GM12878 (cell line): ENCODE data around the gene MTFP1. TPM values are rescaled to one million over a fixed set of nuclear protein-coding genes. Genes with fewer than 3 reads are reported as not detected.

Source experiments
- ASH2L ChIP-seq: fragments of 300-600, 200-600 bp; sonication (generic); IDR thresholded peaks from 2 replicates; pipeline ENCODE4 v1.6.1; 2017; ENCODE audit warnings: low read depth, mild to moderate bottlenecking, borderline replicate concordance
- ATF7 ChIP-seq: fragments of 450-650 bp; IDR thresholded peaks from 2 replicates; pipeline ENCODE4 v1.6.1; 2016; ENCODE audit warnings: low read depth, mild to moderate bottlenecking
- CBX5 ChIP-seq: sonication (generic); IDR thresholded peaks from 2 replicates; pipeline ENCODE4 v1.6.1; 2016; ENCODE audit warnings: low read depth, moderate library complexity, mild to moderate bottlenecking, inconsistent platforms
- FOS ChIP-seq: IDR thresholded peaks from 3 replicates; pipeline ENCODE4 v1.6.1; 2011; ENCODE audit warnings: borderline replicate concordance; ENCODE audit not compliant: insufficient read length; ENCODE audit errors: extremely low read depth
- HDGF ChIP-seq: fragments of 450-650 bp; IDR thresholded peaks from 2 replicates; pipeline ENCODE4 v1.6.1; 2016; ENCODE audit warnings: antibody characterized with exemption
- KDM1A ChIP-seq: fragments of 200-600 bp; sonication (generic); IDR thresholded peaks from 2 replicates; pipeline ENCODE4 v1.6.1; 2016; ENCODE audit warnings: borderline replicate concordance
- KLF5 ChIP-seq: fragments of 450-650 bp; IDR thresholded peaks from 2 replicates; pipeline ENCODE4 v1.6.1; 2014; ENCODE audit warnings: mild to moderate bottlenecking; ENCODE audit not compliant: partially characterized antibody
- LARP7 ChIP-seq: fragments of 450-650 bp; IDR thresholded peaks from 2 replicates; pipeline ENCODE4 v1.6.1; 2017; ENCODE audit warnings: mild to moderate bottlenecking
- NFIC ChIP-seq: IDR thresholded peaks from 2 replicates; pipeline ENCODE4 v1.6.1; 2012; ENCODE audit warnings: low read depth, mild to moderate bottlenecking, inconsistent platforms, low read length, moderate library complexity
- NR2F1 ChIP-seq: fragments of 450-650 bp; conservative IDR thresholded peaks from 2 replicates; pipeline ENCODE4 v1.6.1; 2017; ENCODE audit warnings: mild to moderate bottlenecking
- RAD21 ChIP-seq: IDR thresholded peaks from 2 replicates; pipeline ENCODE4 v1.6.1; 2011; ENCODE audit warnings: mild to moderate bottlenecking, low read depth, low read length, moderate library complexity; ENCODE audit not compliant: insufficient read depth
- RB1 ChIP-seq: fragments of 450-650 bp; formaldehyde crosslinking; IDR thresholded peaks from 2 replicates; pipeline ENCODE4 v1.6.1; 2017; ENCODE audit warnings: mild to moderate bottlenecking, borderline replicate concordance
- RCOR1 ChIP-seq: conservative IDR thresholded peaks from 2 replicates; pipeline ENCODE4 v1.6.1; 2012; ENCODE audit warnings: low read depth, low read length, improper control_type of control experiment
- RELA ChIP-seq: fragments of 450-650 bp; IDR thresholded peaks from 2 replicates; pipeline ENCODE4 v1.8.0; 2014; ENCODE audit warnings: borderline replicate concordance; ENCODE audit not compliant: partially characterized antibody
- STAT1 ChIP-seq: fragments of 450-650 bp; conservative IDR thresholded peaks from 2 replicates; pipeline ENCODE4 v1.6.1; 2014; ENCODE audit warnings: antibody characterized with exemption, mild to moderate bottlenecking
- TCF7 ChIP-seq: IDR thresholded peaks from 2 replicates; pipeline ENCODE4 v1.6.1; 2014; ENCODE audit warnings: antibody characterized with exemption, borderline replicate concordance
- ZNF217 ChIP-seq: fragments of 450-650 bp; IDR thresholded peaks from 2 replicates; pipeline ENCODE4 v1.6.1; 2017; ENCODE audit warnings: antibody characterized with exemption, mild to moderate bottlenecking
- ZSCAN29 ChIP-seq: fragments of 450-650 bp; IDR thresholded peaks from 2 replicates; pipeline ENCODE4 v1.6.1; 2017; ENCODE audit warnings: mild to moderate bottlenecking, moderate library complexity
- polyA plus RNA-seq, 11 experiments: library from polyadenylated mRNA; depleted of rRNA in 4 of 11; unstranded in 6 of 11; stranded (reverse) in 5 of 11; fragments of >200 nt; fragmentation: Nextera tagmentation in 4 of 11; fragmentation: Illumina TruSeq in 1 of 11; extraction: Ambion mirVana in 4 of 11; extraction: Trizol in 1 of 11; gene quantifications; 1 replicate in 1 of 11; 2 replicates in 10 of 11; pipeline versions ENCODE4 v1.2.1 to v1.2.3, GENCODE V29; 2011 to 2016; ENCODE audit warnings: inconsistent platforms in 2 of 11, missing spikeins in 2 of 11, low read depth in 1 of 11
- total RNA-seq, 4 experiments: library from RNA; depleted of rRNA in 3 of 4; stranded (reverse); fragments of >200 nt in 3 of 4; fragmentation: Illumina TruSeq in 1 of 4; extraction: Trizol in 1 of 4; gene quantifications; 2 replicates each; pipeline versions ENCODE4 v1.2.1 to v1.2.3, GENCODE V29; 2013 to 2021
- TF ChIP-seq, protein P1 (sequence below): IDR thresholded peaks from 2 replicates; pipeline ENCODE4 v1.6.1; 2012; ENCODE audit warnings: low read depth, low read length, improper control_type of control experiment
- TF ChIP-seq, protein P2 (sequence below): fragments of 150-350 bp; IDR thresholded peaks from 2 replicates; pipeline ENCODE4 v1.6.1; 2014; ENCODE audit warnings: mild to moderate bottlenecking, low read depth, low read length
- TF ChIP-seq, protein P3 (sequence below): fragments of 450-650 bp; formaldehyde crosslinking; IDR thresholded peaks from 2 replicates; pipeline ENCODE4 v1.5.0; 2022; ENCODE audit warnings: mild to moderate bottlenecking, missing genetic modification characterization

The MTFP1 gene
- total and polyA plus RNA-seq, 10 of the 15 experiments (the other 5 are each of a cell fraction or from before 2014, with no cell fraction given) = 20.5 to 133 (median 59.8) TPM

DNA sequence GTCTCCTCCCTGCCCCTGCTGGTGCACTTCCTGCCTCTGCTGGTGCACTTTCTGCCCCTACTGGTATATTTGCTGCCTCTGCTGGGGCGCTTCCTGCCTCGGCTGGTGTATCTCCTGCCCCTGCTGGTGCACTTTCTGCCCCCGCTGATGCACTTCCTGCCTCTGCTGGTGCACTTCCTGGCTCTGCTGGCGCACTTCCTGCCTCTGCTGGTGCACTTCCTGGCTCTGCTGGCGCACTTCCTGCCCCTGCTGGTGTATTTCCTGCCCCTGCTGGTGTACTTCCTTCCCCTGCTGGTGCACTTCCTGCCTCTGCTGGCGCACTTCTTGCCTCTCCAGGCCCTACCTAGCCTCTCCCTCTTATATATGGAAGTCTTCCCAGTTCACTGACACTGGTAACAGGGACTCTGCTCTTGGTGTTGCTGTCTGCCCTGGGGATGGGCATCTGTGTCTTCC lies 10.1 kb downstream of the MTFP1 start (continued):
- TF ChIP-seq ZSCAN29 (no peak), RB1 (no peak), CBX5 (no peak), RELA (no peak), LARP7 (no peak), STAT1 (no peak), RAD21 (no peak), NFIC (no peak), ZNF217 (no peak), KLF5 (no peak), FOS (no peak), RCOR1 (no peak), ASH2L (no peak), ATF7 (0 out of 2 replicates have a peak, but pooled peaks have one; percentile 39), TCF7 (no peak), HDGF (no peak), KDM1A (no peak), NR2F1 (no peak)
- TF ChIP-seq, protein P1, sequence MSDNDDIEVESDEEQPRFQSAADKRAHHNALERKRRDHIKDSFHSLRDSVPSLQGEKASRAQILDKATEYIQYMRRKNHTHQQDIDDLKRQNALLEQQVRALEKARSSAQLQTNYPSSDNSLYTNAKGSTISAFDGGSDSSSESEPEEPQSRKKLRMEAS = no peak
- TF ChIP-seq, protein P2, sequence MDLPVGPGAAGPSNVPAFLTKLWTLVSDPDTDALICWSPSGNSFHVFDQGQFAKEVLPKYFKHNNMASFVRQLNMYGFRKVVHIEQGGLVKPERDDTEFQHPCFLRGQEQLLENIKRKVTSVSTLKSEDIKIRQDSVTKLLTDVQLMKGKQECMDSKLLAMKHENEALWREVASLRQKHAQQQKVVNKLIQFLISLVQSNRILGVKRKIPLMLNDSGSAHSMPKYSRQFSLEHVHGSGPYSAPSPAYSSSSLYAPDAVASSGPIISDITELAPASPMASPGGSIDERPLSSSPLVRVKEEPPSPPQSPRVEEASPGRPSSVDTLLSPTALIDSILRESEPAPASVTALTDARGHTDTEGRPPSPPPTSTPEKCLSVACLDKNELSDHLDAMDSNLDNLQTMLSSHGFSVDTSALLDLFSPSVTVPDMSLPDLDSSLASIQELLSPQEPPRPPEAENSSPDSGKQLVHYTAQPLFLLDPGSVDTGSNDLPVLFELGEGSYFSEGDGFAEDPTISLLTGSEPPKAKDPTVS = no peak
- TF ChIP-seq, protein P3, sequence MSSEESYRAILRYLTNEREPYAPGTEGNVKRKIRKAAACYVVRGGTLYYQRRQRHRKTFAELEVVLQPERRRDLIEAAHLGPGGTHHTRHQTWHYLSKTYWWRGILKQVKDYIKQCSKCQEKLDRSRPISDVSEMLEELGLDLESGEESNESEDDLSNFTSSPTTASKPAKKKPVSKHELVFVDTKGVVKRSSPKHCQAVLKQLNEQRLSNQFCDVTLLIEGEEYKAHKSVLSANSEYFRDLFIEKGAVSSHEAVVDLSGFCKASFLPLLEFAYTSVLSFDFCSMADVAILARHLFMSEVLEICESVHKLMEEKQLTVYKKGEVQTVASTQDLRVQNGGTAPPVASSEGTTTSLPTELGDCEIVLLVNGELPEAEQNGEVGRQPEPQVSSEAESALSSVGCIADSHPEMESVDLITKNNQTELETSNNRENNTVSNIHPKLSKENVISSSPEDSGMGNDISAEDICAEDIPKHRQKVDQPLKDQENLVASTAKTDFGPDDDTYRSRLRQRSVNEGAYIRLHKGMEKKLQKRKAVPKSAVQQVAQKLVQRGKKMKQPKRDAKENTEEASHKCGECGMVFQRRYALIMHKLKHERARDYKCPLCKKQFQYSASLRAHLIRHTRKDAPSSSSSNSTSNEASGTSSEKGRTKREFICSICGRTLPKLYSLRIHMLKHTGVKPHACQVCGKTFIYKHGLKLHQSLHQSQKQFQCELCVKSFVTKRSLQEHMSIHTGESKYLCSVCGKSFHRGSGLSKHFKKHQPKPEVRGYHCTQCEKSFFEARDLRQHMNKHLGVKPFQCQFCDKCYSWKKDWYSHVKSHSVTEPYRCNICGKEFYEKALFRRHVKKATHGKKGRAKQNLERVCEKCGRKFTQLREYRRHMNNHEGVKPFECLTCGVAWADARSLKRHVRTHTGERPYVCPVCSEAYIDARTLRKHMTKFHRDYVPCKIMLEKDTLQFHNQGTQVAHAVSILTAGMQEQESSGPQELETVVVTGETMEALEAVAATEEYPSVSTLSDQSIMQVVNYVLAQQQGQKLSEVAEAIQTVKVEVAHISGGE = no peak
- TF ChIP-seq, all 136 proteins: peak for 12
